Measurements from ENCODE around the gene LHX6.

Gene LHX6

DNA sequence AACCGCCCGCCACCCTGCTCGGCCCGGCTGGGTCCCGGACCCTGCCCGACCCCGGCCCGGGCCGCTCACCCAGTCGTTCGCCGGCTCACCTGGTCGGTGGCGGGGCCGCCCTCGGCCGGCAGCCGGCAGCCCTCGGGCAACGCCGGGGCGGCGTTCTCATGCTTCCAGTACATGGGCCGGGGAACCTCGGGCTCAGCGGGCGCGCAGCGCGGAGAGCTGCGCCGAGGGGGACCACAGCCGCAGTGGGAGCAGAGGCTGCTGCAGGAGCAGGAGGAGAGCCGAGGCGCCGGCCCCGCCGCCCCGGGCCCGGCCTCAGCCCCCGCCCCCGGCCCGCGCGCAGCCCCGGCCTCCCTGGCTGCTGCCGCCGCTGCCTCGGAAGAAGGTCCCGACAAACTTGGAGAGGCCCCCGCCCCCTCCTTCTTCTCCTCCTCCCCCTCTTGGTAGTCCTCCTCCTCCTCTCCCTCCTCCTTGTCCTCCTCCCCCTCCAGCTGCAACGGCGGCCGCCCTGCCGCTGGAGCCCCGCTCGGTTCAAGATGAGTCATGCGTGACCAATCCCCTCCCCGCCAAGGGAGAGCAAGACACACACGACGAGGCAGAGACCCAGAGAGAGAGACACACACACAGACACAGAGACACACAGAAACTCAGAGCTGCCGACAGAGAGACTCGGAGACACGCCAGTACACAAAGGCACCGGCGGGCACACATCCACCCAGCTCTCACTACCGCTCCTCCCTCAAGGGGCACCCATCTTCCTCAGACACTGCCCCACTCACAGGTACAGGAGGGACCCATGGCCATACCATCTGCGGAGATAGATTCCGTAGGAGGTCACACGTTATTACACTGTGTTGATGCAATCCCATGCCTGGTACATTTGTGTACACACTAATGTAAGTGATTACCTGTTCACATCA lies at the start of gene LHX6:
LHX6 (minus strand) TSS at position 390 of the 917 bp plus-strand sequence; CDS start at position 173, 217 bp downstream.
- DNase-seq, result peak; percentile 86

GRCh38 chr9:122277285-122277897 lies 48.6 kb upstream of the LHX6 start:
- DNase-seq, result no peak

- no peak for DNase-seq
Observed at GRCh38 chr9:122276096-122276495, 47.3 kb upstream of the LHX6 start.

- DNase-seq, result no peak
Observed at GRCh38 chr9:122274055-122274454, 45.3 kb upstream of the LHX6 start.

- DNase-seq, result no peak
Observed at GRCh38 chr9:122268041-122268814, 39.5 kb upstream of the LHX6 start.

GRCh38 chr9:122265149-122265915 lies 36.6 kb upstream of the LHX6 start:
- DNase-seq, result no peak

- DNase-seq, result peak; percentile 96
Observed at GRCh38 chr9:122264360-122265148, 35.8 kb upstream of the LHX6 start, which contains the start of the genes MRRF and RBM18. Gene MRRF (plus strand): TSS chr9:122264882. CDS start chr9:122270892, 6,010 bp downstream. Gene RBM18 (minus strand): TSS chr9:122264840. CDS start chr9:122261492, 3,348 bp downstream.

DNA sequence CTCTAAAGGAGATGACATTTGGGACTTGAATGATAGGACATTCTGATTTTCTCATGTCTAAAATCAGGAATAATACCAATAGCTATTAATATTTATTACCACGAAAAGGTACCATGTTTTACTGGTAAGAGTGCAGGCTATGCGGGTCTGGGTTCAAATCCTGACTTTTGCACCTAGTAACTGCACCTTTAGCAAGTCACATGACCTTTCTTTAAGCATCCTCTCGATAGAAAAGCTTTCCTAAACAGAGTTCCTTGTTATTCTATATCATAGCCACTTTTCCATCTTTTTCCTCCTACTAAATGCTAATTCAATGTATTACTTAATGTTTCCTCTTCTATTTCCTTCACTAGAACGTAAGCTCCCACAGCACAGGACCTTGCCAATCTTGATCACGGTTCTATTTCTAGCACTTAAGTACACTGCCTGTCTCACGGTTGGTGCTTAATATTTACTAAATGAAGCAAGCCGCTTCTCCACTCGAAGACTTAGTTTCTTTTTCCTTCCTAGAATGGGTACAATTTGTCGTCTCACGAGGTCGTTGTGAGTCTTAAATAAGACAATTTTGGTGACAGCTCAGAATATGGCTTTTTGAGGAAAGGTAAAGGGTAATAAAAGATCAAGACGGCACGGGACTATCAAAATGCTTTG lies 35.1 kb upstream of the LHX6 start:
- DNase-seq, result no peak

GRCh38 chr9:122262073-122262472 lies 33.3 kb upstream of the LHX6 start:
- DNase-seq, result no peak

DNA sequence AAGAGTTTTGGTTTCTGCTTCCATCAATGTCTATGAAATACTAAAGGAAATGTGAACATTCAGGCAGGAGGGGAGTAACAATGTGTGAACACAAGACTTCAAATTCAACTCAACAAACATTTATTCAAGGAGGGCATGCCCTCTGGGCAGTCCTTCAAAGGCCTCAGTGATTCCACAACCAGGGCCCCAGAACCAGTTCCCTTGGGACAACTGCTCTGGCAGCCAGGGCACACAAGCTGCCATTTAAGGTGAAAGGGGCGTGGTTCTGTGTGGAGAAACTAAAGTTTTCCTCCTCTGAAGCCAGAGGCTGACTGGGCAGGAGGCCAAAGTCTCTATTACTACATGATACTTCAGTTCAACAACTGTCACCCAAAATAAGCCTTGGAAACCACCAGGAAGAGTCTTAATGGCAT lies 32.7 kb upstream of the LHX6 start:
- DNase-seq, result no peak

- DNase-seq, result no peak
Observed at GRCh38 chr9:122258886-122259415, 30.2 kb upstream of the LHX6 start.

DNA sequence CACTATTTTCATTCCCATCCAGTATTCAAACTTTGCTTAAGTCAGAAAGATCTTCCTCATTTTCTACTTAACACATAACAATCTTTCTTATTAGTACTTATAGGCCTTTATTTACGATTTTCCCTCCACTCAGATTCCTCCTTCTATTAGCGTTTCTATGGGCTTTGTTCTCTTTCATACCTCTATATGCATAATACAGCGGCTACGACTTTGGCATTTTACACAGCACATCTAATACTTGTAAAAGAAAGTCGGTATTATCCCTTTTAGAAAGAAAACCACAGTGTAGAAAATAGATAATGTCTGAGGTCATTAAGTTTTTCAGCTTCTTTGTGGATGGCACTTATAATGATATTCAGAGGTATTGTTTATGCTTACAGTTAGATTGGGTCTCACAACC lies 27.4 kb upstream of the LHX6 start:
- no peak for DNase-seq

DNA sequence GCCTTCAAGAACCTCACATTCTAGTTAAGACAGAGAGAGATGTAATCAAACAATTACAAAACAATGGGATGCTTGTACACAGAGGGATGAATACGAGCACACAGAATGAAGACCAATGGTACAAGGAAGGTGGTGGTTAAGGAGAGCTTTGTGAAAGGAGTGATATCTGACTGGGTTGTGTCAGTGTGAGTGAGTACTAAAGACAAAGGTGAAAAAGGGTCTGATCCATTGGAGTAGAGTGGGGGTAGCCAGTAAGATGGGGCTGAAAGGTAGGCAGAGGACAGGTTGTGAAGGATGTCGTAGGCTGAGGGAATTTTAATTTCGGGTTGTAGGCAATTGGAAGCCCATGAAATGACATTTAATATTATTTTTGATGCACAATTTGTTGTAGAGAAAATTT lies 26.0 kb upstream of the LHX6 start:
- no peak for DNase-seq

- DNase-seq, result no peak
Observed at GRCh38 chr9:122252796-122253195, 24.0 kb upstream of the LHX6 start.

DNA sequence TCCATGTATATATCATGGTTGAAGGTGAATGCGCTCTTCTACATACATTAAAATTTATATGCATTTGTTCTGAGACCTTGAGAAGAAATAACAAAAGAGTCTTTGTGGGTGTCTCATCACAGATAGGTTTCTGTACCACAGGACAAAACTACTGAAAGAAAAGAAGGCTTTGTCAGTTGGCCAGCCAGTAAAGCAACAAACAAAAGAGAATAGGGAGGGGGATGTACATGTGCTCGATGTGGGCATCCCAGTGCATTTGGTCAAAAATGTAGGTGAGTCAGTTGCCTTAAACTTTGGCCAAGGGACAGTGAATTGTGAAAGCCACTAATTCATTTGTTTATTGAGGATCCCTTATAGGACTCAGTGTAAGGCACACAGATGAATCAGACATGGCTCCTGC lies 22.6 kb upstream of the LHX6 start:
- no peak for DNase-seq

GRCh38 chr9:122248448-122248865 lies 19.7 kb upstream of the LHX6 start:
- peak; percentile 74 for DNase-seq

GRCh38 chr9:122246666-122247065 lies 17.9 kb upstream of the LHX6 start:
- peak; percentile 23 for DNase-seq

- DNase-seq, result no peak
Observed at GRCh38 chr9:122244349-122244748, 15.6 kb upstream of the LHX6 start.

- peak; percentile 12 for DNase-seq
Observed at GRCh38 chr9:122239722-122240121, 11.0 kb upstream of the LHX6 start.

DNA sequence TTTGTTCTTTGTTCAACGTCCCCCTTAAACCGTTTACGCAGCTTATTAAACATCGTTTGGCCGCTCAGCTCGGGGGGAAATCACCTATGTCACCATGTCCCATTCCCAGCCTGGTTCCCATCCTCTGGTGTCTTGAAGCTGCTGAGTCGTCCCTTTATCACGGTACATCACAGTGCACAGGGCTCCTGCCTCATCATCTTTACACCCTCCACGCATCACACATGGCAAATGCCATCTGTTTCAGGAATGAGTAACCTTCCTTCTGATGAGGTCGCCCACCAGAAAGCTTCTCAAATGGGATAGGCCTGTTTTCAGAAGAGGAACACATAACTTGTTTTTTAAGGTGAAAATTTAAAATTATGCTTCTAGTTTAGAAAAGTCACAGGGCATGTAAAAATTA lies 7.9 kb upstream of the LHX6 start:
- DNase-seq, result peak; percentile 55
